Loucy (cell line): Measurements from ENCODE around the gene C8A.

ENCODE experiments used
- H2AFZ ChIP-seq: fragments of 200-600 bp; sonication (generic); 2 replicates; pipeline ENCODE4 v1.6.0; 2016; ENCODE audit warnings: antibody characterized with exemption, mild to moderate bottlenecking, low read length, moderate library complexity
- H3F3A ChIP-seq: fragments of 200-600 bp; 2 replicates; pipeline ENCODE4 v1.6.0; 2016; ENCODE audit warnings: antibody characterized with exemption, low read depth, mild to moderate bottlenecking
- H3K27me3 ChIP-seq: fragments of 200-600 bp; sonication (generic); 2 replicates; pipeline ENCODE4 v1.6.1; 2014; ENCODE audit warnings: low read length, mild to moderate bottlenecking; ENCODE audit not compliant: insufficient read depth, poor library complexity, severe bottlenecking
- H3K36me3 ChIP-seq: fragments of 200-600 bp; sonication (generic); 2 replicates; pipeline ENCODE4 v1.6.1; 2016; ENCODE audit warnings: low read length; ENCODE audit not compliant: insufficient read depth
- H3K4me1 ChIP-seq: fragments of 200-600 bp; sonication (generic); 2 replicates; pipeline ENCODE4 v1.5.1; 2014; ENCODE audit warnings: low read length, mild to moderate bottlenecking; ENCODE audit not compliant: insufficient read depth, poor library complexity, severe bottlenecking
- H3K4me2 ChIP-seq: fragments of 200-600 bp; sonication (generic); 2 replicates; pipeline ENCODE4 v1.6.0; 2014; ENCODE audit warnings: antibody characterized with exemption, low read length, low read depth, mild to moderate bottlenecking; ENCODE audit not compliant: poor library complexity, severe bottlenecking
- H3K4me3 ChIP-seq: fragments of 200-600 bp; sonication (generic); 2 replicates; pipeline ENCODE4 v1.5.1; 2014; ENCODE audit warnings: low read length, mild to moderate bottlenecking, mixed read lengths; ENCODE audit not compliant: poor library complexity, severe bottlenecking
- H3K79me2 ChIP-seq: fragments of 200-600 bp; sonication (generic); 2 replicates; pipeline ENCODE4 v1.6.1; 2014; ENCODE audit warnings: low read length; ENCODE audit not compliant: insufficient read depth
- H3K9ac ChIP-seq: fragments of 200-600 bp; sonication (generic); 2 replicates; pipeline ENCODE4 v1.6.0; 2014; ENCODE audit warnings: mild to moderate bottlenecking, low read depth, low read length, moderate library complexity; ENCODE audit not compliant: poor library complexity, severe bottlenecking
- H3K9me2 ChIP-seq: fragments of 200-600 bp; sonication (generic); replicated peaks from 2 replicates; pipeline ENCODE4 v1.6.1; 2016; ENCODE audit warnings: low read depth, low read length, mixed read lengths
- H3K9me3 ChIP-seq: fragments of 200-600 bp; sonication (generic); 2 replicates; pipeline ENCODE4 v1.6.1; 2014; ENCODE audit warnings: mild to moderate bottlenecking, antibody characterized with exemption, low read length, low read depth; ENCODE audit not compliant: insufficient read depth
- H4K20me1 ChIP-seq: fragments of 200-600 bp; sonication (generic); 2 replicates; pipeline ENCODE4 v1.6.0; 2014; ENCODE audit warnings: antibody characterized with exemption, low read length, mild to moderate bottlenecking; ENCODE audit not compliant: insufficient read depth, poor library complexity, severe bottlenecking
- CTCF ChIP-seq: fragments of 200-600 bp; sonication (generic); conservative IDR thresholded peaks from 2 replicates; pipeline ENCODE4 v1.5.1; 2014; ENCODE audit warnings: mild to moderate bottlenecking, antibody characterized with exemption, low read length
- EZH2phosphoT487 ChIP-seq: fragments of 200-600 bp; IDR thresholded peaks from 2 replicates; pipeline ENCODE4 v1.6.1; 2018; ENCODE audit warnings: antibody characterized with exemption, mild to moderate bottlenecking, moderate library complexity, borderline replicate concordance

Gene C8A

DNA sequence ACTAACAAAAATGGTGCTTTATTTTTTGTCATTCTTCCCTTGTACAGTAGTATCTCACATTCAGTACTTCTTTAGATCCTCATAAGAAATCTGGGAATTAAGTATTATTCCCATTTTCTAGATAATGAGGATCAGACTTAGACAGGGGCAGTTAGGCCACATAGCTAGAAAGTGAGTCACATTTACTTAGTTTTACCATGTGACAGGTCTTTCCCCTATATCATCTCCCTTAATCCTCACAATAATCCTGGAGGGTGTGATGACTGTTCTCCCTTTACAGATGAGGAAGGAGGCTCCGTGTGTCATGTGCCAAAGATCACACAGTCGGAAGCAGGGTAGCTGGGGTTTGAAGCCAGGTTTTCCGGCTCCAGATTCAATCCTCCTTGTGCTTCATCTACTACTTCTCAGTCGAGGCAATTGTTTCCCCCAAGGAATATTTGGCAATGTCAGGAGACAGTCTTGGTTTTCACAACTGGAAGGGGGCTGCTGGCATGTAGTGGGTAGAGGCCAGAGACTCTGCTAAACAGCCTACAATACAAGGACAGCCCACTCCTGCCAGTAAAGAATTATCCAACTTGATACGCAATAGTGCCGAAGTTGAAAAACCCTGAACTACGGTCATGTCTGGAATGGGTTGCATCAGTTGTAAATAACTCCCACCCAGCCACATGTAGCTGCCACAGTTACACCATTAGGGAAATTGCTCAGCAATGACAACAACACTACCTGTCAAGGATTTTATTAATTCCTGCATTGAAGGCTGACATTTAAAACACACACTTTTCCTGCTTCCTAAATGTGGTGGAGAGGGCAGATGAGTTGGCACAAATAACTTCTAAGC, 56.7 kb downstream of the C8A start:
- Histone ChIP-seq H3K79me2 (no peaks in the 10 kb centered on the region), H3F3A (no peaks in the 10 kb centered on the region), H3K4me1 (peaks cover 5% of the 10 kb centered on the region), H4K20me1 (no peaks in the 10 kb centered on the region), H3K27me3 (no peaks in the 10 kb centered on the region), H3K9me3 (no peaks in the 10 kb centered on the region), H2AFZ (no peak overlapping the region), H3K36me3 (no peaks in the 10 kb centered on the region), H3K4me3 (no peak overlapping the region), H3K9ac (no peak overlapping the region), H3K4me2 (no peak overlapping the region), H3K9me2 (no peaks in the 10 kb centered on the region)
- TF ChIP-seq EZH2phosphoT487 (no peak), CTCF (no peak)

- Histone ChIP-seq H4K20me1 (no peaks in the 10 kb centered on the region), H3K27me3 (no peaks in the 10 kb centered on the region), H3K9me3 (no peaks in the 10 kb centered on the region), H3F3A (no peaks in the 10 kb centered on the region), H3K79me2 (no peaks in the 10 kb centered on the region), H3K9ac (no peak overlapping the region), H2AFZ (no peak overlapping the region), H3K4me1 (peaks cover 5% of the 10 kb centered on the region), H3K36me3 (no peaks in the 10 kb centered on the region), H3K9me2 (no peaks in the 10 kb centered on the region), H3K4me2 (no peak overlapping the region), H3K4me3 (no peak overlapping the region)
- TF ChIP-seq CTCF (no peak), EZH2phosphoT487 (no peak)
Measured at GRCh38 chr1:56912325-56912724, 57.7 kb downstream of the C8A start.

GRCh38 chr1:56915960-56916359, 61.4 kb downstream of the C8A start:
- Histone ChIP-seq H3K79me2 (no peaks in the 10 kb centered on the region), H3K4me2 (no peak overlapping the region), H3K9me2 (no peaks in the 10 kb centered on the region), H3K9me3 (no peaks in the 10 kb centered on the region), H3K4me1 (no peaks in the 10 kb centered on the region), H3K9ac (no peak overlapping the region), H3K36me3 (no peaks in the 10 kb centered on the region), H2AFZ (no peak overlapping the region), H3F3A (no peaks in the 10 kb centered on the region), H3K27me3 (no peaks in the 10 kb centered on the region), H4K20me1 (no peaks in the 10 kb centered on the region), H3K4me3 (no peak overlapping the region)
- TF ChIP-seq EZH2phosphoT487 (no peak), CTCF (no peak)
